KMS-11 (cell line): ENCODE data around the gene ORM1.

Experiments used
- H2AFZ ChIP-seq: fragments of 200-600 bp; sonication (generic); 2 replicates; pipeline ENCODE4 v1.6.1; 2016; ENCODE audit warnings: antibody characterized with exemption, mixed run types, low read depth
- H3K27ac ChIP-seq: fragments of 200-600 bp; sonication (generic); 2 replicates; pipeline ENCODE4 v1.6.1; 2016; ENCODE audit warnings: mild to moderate bottlenecking, mixed run types
- H3K27me3 ChIP-seq: fragments of 200-600 bp; sonication (generic); 2 replicates; pipeline ENCODE4 v1.6.1; 2017; ENCODE audit warnings: mild to moderate bottlenecking, low read depth, mixed run types, moderate library complexity; ENCODE audit not compliant: insufficient read depth
- H3K36me3 ChIP-seq: fragments of 200-600 bp; sonication (generic); 2 replicates; pipeline ENCODE4 v1.6.1; 2017; ENCODE audit warnings: mild to moderate bottlenecking, mixed run types; ENCODE audit not compliant: insufficient read depth
- H3K4me1 ChIP-seq: fragments of 200-600 bp; sonication (generic); 2 replicates; pipeline ENCODE4 v1.6.1; 2016; ENCODE audit warnings: mild to moderate bottlenecking, low read depth, mixed run types; ENCODE audit not compliant: poor library complexity, severe bottlenecking
- H3K4me2 ChIP-seq: fragments of 200-600 bp; sonication (generic); 2 replicates; pipeline ENCODE4 v1.7.0; 2016; ENCODE audit warnings: mild to moderate bottlenecking, mixed run types
- H3K4me3 ChIP-seq: fragments of 200-600 bp; sonication (generic); IDR thresholded peaks from 2 replicates; pipeline ENCODE4 v1.6.1; 2017; ENCODE audit warnings: low read depth, low read length, mixed read lengths; ENCODE audit not compliant: insufficient read depth
- H3K79me2 ChIP-seq: fragments of 200-600 bp; sonication (generic); 2 replicates; pipeline ENCODE4 v1.6.1; 2016; ENCODE audit warnings: low read depth, mixed run types; ENCODE audit not compliant: insufficient read depth
- H3K9ac ChIP-seq: fragments of 200-600 bp; sonication (generic); 2 replicates; pipeline ENCODE4 v1.6.1; 2016; ENCODE audit warnings: mild to moderate bottlenecking, mixed run types
- H4K20me1 ChIP-seq: fragments of 200-600 bp; sonication (generic); 2 replicates; pipeline ENCODE4 v1.6.1; 2016; ENCODE audit warnings: mild to moderate bottlenecking, mixed run types; ENCODE audit not compliant: insufficient read depth
- TF ChIP-seq, protein P1 (sequence below): fragments of 200-600 bp; sonication (generic); conservative IDR thresholded peaks from 2 replicates; pipeline ENCODE4 v1.6.1; 2017; ENCODE audit warnings: low read depth, mild to moderate bottlenecking, antibody characterized with exemption, low read length, moderate library complexity, mixed read lengths

The ORM1 gene

DNA sequence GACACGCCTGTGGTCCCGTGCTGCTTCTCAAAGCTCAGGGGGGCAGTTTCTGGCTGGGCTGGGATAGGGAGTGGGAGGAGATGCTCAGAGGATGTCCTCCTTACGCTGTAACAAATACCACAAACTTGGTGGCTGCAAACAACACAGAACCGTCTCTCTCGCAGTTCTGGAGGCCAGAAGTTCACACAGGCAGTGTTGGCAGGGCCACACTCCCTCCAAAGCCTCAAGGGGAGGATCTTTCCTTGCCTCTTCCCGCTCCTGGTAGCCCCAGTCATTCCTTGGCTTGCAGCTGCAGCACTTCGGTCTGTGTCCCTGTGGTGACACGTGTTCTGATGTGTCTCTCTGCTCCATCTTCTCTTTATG lies 10.4 kb upstream of the ORM1 start:
- Histone ChIP-seq H3K4me1 (peaks cover 2% of the 10 kb centered on the region), H3K79me2 (no peaks in the 10 kb centered on the region), H3K27ac (no peak overlapping the region), H3K36me3 (no peaks in the 10 kb centered on the region), H4K20me1 (no peaks in the 10 kb centered on the region), H2AFZ (no peak overlapping the region), H3K9ac (no peak overlapping the region), H3K4me3 (no peak overlapping the region), H3K27me3 (no peaks in the 10 kb centered on the region), H3K4me2 (no peak overlapping the region)
- TF ChIP-seq, protein P1, sequence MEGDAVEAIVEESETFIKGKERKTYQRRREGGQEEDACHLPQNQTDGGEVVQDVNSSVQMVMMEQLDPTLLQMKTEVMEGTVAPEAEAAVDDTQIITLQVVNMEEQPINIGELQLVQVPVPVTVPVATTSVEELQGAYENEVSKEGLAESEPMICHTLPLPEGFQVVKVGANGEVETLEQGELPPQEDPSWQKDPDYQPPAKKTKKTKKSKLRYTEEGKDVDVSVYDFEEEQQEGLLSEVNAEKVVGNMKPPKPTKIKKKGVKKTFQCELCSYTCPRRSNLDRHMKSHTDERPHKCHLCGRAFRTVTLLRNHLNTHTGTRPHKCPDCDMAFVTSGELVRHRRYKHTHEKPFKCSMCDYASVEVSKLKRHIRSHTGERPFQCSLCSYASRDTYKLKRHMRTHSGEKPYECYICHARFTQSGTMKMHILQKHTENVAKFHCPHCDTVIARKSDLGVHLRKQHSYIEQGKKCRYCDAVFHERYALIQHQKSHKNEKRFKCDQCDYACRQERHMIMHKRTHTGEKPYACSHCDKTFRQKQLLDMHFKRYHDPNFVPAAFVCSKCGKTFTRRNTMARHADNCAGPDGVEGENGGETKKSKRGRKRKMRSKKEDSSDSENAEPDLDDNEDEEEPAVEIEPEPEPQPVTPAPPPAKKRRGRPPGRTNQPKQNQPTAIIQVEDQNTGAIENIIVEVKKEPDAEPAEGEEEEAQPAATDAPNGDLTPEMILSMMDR: no peak

DNA sequence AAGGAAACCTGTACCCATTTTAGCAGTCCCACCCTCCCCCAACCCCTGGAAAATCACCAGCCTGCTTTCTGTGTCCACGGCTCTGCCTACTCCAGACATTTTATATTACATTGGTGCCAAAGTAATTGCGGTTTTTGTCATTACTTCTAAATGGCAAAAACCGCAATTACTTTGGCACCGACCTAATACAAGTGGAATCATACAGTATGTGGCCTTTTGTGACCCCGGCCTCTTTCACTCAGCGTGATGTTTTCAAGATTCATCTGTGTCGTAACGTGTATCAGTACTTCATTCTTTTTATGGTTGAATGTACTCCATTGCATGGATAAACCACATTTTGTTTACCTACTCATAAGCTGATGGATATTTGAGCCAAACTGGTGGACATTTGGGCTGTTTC lies 9.7 kb upstream of the ORM1 start:
- TF ChIP-seq, protein P1: no peak
- H3K79me2 ChIP-seq: no peaks in the 10 kb centered on the region

GRCh38 chr9:114314256-114314867 lies 8.5 kb upstream of the ORM1 start:
- TF ChIP-seq, protein P1: no peak
- no peak overlapping the region for H3K27ac ChIP-seq
- no peak overlapping the region for H3K4me3 ChIP-seq
- H3K79me2 ChIP-seq: no peaks in the 10 kb centered on the region
- H3K4me2 ChIP-seq: no peak overlapping the region
- no peaks in the 10 kb centered on the region for H3K36me3 ChIP-seq
- no peaks in the 10 kb centered on the region for H4K20me1 ChIP-seq
- H3K27me3 ChIP-seq: no peaks in the 10 kb centered on the region
- peaks cover 9% of the 10 kb centered on the region for H3K4me1 ChIP-seq
- no peak overlapping the region for H2AFZ ChIP-seq
- no peak overlapping the region for H3K9ac ChIP-seq

More for the DNA sequence above, 9.7 kb upstream of the ORM1 start:
- Histone ChIP-seq H3K4me3 (no peak overlapping the region), H3K9ac (no peak overlapping the region), H4K20me1 (no peaks in the 10 kb centered on the region), H3K36me3 (no peaks in the 10 kb centered on the region), H3K27ac (no peak overlapping the region), H3K27me3 (no peaks in the 10 kb centered on the region), H3K4me1 (peaks cover 8% of the 10 kb centered on the region), H2AFZ (no peak overlapping the region), H3K4me2 (no peak overlapping the region)

GRCh38 chr9:114314881-114315722 lies 7.8 kb upstream of the ORM1 start:
- H3K4me1 ChIP-seq: peaks cover 9% of the 10 kb centered on the region
- TF ChIP-seq, protein P1: no peak
- H3K4me2 ChIP-seq: no peak overlapping the region
- no peak overlapping the region for H3K9ac ChIP-seq
- H3K27me3 ChIP-seq: no peaks in the 10 kb centered on the region
- no peaks in the 10 kb centered on the region for H4K20me1 ChIP-seq
- no peak overlapping the region for H3K27ac ChIP-seq
- no peak overlapping the region for H3K4me3 ChIP-seq
- no peaks in the 10 kb centered on the region for H3K79me2 ChIP-seq
- H2AFZ ChIP-seq: no peak overlapping the region
- H3K36me3 ChIP-seq: no peaks in the 10 kb centered on the region
